ENCODE measurements around the gene SPIN1.

Gene SPIN1

GRCh38 chr9:88443480-88444113, 55.4 kb downstream of the SPIN1 start:
- DNase-seq (ENCODE audit: extremely low read depth, low read depth), result no peak
- H3K4me3 ChIP-seq (replicated peaks; ENCODE audit: low read depth, low read length), result no peak overlapping the region
- TF ChIP-seq, protein P1, sequence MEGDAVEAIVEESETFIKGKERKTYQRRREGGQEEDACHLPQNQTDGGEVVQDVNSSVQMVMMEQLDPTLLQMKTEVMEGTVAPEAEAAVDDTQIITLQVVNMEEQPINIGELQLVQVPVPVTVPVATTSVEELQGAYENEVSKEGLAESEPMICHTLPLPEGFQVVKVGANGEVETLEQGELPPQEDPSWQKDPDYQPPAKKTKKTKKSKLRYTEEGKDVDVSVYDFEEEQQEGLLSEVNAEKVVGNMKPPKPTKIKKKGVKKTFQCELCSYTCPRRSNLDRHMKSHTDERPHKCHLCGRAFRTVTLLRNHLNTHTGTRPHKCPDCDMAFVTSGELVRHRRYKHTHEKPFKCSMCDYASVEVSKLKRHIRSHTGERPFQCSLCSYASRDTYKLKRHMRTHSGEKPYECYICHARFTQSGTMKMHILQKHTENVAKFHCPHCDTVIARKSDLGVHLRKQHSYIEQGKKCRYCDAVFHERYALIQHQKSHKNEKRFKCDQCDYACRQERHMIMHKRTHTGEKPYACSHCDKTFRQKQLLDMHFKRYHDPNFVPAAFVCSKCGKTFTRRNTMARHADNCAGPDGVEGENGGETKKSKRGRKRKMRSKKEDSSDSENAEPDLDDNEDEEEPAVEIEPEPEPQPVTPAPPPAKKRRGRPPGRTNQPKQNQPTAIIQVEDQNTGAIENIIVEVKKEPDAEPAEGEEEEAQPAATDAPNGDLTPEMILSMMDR (IDR thresholded peaks at IDR 0.05; ENCODE audit: low read depth, low read length, missing control alignments), result no peak

- TF ChIP-seq, protein P1 (IDR thresholded peaks at IDR 0.05; ENCODE audit: low read depth, low read length, missing control alignments), result no peak
- H3K4me3 ChIP-seq (replicated peaks; ENCODE audit: low read depth, low read length), result no peak overlapping the region
- DNase-seq (ENCODE audit: extremely low read depth, low read depth), result no peak
Observed at GRCh38 chr9:88446728-88447127, 58.5 kb downstream of the SPIN1 start.

DNA sequence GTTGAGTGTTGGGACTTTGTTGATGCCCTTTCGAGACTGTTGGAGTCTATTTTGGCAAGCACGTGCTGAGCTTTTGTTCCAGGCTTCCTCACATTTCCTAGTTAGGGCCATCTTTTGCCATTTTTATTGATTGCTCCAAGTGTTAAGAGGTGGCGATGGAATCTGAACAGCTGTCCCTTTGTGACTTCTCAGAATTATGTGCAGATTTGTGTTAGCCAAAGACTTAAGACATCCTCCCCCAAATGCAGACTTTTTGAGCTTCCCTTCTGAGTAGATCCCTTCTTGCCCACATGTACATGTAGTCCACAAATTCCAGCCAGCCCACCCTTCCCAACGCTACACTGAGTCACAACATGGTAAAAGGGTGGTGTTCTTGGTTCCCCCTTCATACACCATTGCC, 59.2 kb downstream of the SPIN1 start:
- H3K4me3 ChIP-seq (replicated peaks; ENCODE audit: low read depth, low read length), result no peak overlapping the region
- TF ChIP-seq, protein P1 (IDR thresholded peaks at IDR 0.05; ENCODE audit: low read depth, low read length, missing control alignments), result no peak
- no peak for DNase-seq (ENCODE audit: extremely low read depth, low read depth)

- TF ChIP-seq, protein P1 (IDR thresholded peaks at IDR 0.05; ENCODE audit: low read depth, low read length, missing control alignments), result no peak
- no peak overlapping the region for H3K4me3 ChIP-seq (replicated peaks; ENCODE audit: low read depth, low read length)
- DNase-seq (ENCODE audit: extremely low read depth, low read depth), result no peak
Observed at GRCh38 chr9:88451160-88451559, 62.9 kb downstream of the SPIN1 start.

- TF ChIP-seq, protein P1 (IDR thresholded peaks at IDR 0.05; ENCODE audit: low read depth, low read length, missing control alignments), result no peak
- DNase-seq (ENCODE audit: extremely low read depth, low read depth), result peak; percentile 29
- H3K4me3 ChIP-seq (replicated peaks; ENCODE audit: low read depth, low read length), result no peak overlapping the region
Observed at GRCh38 chr9:88458716-88459465, 70.6 kb downstream of the SPIN1 start.

DNA sequence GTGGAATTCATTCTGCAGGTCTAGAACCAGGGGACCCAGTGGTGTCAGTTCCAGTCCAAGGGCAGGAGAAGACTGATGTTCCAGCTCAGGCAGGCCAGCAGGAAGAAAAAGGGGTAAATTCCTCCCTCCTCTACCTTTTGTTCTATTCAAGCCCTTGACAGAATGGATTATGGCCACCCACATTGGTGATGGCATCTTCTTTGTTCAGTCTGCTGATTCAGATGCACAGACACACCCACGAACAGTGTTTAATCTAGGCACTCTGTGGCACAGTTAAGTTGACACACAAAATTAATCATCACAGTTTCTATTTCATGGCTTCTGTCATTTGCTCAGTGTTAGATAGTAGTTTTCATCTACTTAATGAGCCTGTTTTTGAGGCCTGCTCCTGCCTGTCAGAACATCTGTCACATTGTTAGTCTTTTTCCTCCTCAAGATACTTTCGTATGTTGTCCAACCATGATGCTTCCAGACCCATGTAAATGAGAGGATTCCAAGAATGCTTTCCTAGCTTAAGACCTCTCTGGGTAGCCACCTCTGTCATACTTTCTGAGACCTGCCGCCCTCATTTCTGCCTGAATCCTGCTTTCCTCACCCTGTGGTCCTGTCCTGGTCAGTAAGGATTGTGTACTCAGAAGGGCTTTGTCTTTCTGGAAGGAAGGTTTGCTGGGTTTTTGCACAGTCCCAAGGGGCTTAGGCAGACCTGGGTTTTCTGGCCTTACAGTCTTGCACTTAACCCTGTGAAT, 72.5 kb downstream of the SPIN1 start:
- DNase-seq (ENCODE audit: extremely low read depth, low read depth), result no peak
- no peak overlapping the region for H3K4me3 ChIP-seq (replicated peaks; ENCODE audit: low read depth, low read length)
- TF ChIP-seq, protein P1 (IDR thresholded peaks at IDR 0.05; ENCODE audit: low read depth, low read length, missing control alignments), result no peak
